HG03064 (cell line): Measurements from ENCODE around the gene LYZ.
A peak's percentile ranks its signal among the peaks of the same experiment; 100 is the strongest.

Experiments used
- ATAC-seq: cut with Tn5 transposase; IDR thresholded peaks from one replicate; pipeline ENCODE4 v1.9.1; 2021; ENCODE audit warnings: low read depth; ENCODE audit not compliant: unreplicated experiment

Gene LYZ

GRCh38 chr12:69368171-69368570 lies 20.0 kb downstream of the LYZ start:
- no peak for ATAC-seq

GRCh38 chr12:69383074-69383473 lies 34.9 kb downstream of the LYZ start:
- no peak for ATAC-seq

- ATAC-seq: no peak
These were observed 36.9 kb downstream of the LYZ start for GRCh38 chr12:69385038-69385437.

- no peak for ATAC-seq
These were observed 38.7 kb downstream of the LYZ start for GRCh38 chr12:69386921-69387320.

GRCh38 chr12:69388371-69388770 lies 40.2 kb downstream of the LYZ start:
- ATAC-seq: no peak

GRCh38 chr12:69389831-69390230 lies 41.6 kb downstream of the LYZ start:
- ATAC-seq: no peak

GRCh38 chr12:69392179-69392928 lies 44.2 kb downstream of the LYZ start:
- peak; percentile 81 for ATAC-seq

- no peak for ATAC-seq
These were observed 47.9 kb downstream of the LYZ start for GRCh38 chr12:69396041-69396440.

GRCh38 chr12:69396963-69397362 lies 48.8 kb downstream of the LYZ start:
- ATAC-seq: no peak

GRCh38 chr12:69397978-69398377 lies 49.8 kb downstream of the LYZ start:
- no peak for ATAC-seq

- ATAC-seq: no peak
These were observed 53.8 kb downstream of the LYZ start for GRCh38 chr12:69401940-69402339.
